Epithelial cell of esophagus (primary cell): ENCODE data around the gene P2RY6.
"Not testable (repeated sequence)": the region's sequence is repeated elsewhere in the genome, so short reads cannot be mapped to it uniquely, and the experiment has no call there.

Experiments used
- DNase-seq: peaks from one replicate; pipeline ENCODE4 v3.0.0; 2010; ENCODE audit warnings: low read depth
- H3K4me3 ChIP-seq: 2 replicates; pipeline ENCODE4 v1.5.1; 2011; ENCODE audit warnings: mild to moderate bottlenecking, low read length, control low read depth
- TF ChIP-seq, protein P1 (sequence below): IDR thresholded peaks from 2 replicates; pipeline ENCODE4 v1.5.1; 2011; ENCODE audit warnings: low read depth, mild to moderate bottlenecking, low read length, control low read depth, inconsistent platforms; ENCODE audit not compliant: insufficient read depth; ENCODE audit errors: missing control alignments

P2RY6 gene

DNA sequence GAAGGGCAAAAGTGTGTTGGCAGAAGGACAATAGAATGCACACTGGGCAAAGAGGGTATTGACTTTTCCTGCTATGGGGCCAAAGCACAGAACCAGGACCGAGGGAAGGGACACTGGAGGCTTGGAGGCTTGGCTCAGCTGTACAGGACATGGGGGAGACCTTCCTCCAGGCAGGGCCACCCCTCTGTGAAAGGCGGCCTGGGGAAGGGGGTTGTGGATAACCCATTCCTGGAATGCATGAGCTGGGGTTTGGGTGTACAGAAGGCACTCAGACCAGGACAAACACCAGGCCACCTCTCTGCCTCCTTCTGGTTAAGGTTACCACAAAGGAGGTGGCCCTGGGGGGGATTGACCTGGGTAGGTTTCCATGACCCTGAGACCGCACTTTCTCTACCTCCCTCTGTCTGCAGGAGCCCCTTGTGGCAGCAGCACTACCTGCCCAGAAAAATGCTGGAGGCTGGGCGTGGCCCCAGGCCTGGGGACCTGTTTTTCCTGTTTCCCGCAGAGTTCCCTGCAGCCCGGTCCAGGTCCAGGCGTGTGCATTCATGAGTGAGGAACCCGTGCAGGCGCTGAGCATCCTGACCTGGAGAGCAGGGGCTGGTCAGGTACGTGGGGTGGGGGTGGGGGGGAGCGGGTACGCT lies 44.4 kb upstream of the P2RY6 start:
- H3K4me3 ChIP-seq = no peak overlapping the region
- DNase-seq = peak; percentile 91

DNA sequence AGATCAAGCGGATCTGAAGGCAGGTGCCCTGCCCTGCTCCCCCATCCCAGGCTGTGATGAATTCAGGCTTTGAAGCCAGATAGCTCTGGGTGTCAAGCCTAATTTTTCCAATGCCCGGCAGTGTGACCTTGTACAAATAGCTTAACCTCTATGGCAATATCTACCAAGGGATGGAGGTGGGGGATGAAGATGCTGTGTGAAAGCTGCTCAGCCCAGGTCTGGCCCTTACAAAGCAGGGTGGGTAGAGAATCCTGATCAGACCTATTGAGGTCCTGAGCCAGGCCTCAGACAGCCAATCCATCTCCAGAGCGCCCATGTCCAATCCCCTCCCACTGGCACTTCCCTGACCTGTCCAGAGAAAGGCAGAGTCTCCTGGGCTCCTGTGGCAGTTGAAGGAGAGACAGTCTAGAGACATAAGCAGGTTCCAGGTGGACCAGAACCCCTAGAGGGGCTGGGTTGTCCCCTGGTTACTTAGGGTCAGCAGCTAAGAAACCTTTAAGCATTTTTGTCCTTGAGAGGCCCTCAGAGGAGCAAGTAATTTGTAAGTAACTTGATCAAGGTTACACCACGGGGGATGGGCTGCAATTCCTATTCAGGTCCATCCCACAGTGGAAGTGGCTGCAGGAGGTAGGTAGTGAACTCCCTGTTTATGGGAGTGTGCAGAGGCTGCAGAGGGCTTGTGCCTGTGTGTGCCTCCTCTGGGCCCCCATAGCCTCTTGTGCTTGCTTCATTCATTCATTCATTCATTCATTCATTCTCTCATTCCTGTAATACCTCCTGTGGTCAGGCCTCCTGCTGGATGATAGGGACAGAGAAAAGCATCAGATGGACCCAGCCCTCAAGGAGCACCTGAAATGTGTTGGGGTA lies 43.6 kb upstream of the P2RY6 start:
- TF ChIP-seq, protein P1, sequence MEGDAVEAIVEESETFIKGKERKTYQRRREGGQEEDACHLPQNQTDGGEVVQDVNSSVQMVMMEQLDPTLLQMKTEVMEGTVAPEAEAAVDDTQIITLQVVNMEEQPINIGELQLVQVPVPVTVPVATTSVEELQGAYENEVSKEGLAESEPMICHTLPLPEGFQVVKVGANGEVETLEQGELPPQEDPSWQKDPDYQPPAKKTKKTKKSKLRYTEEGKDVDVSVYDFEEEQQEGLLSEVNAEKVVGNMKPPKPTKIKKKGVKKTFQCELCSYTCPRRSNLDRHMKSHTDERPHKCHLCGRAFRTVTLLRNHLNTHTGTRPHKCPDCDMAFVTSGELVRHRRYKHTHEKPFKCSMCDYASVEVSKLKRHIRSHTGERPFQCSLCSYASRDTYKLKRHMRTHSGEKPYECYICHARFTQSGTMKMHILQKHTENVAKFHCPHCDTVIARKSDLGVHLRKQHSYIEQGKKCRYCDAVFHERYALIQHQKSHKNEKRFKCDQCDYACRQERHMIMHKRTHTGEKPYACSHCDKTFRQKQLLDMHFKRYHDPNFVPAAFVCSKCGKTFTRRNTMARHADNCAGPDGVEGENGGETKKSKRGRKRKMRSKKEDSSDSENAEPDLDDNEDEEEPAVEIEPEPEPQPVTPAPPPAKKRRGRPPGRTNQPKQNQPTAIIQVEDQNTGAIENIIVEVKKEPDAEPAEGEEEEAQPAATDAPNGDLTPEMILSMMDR = no peak
- no peak for DNase-seq

More for the DNA sequence above, 44.4 kb upstream of the P2RY6 start:
- TF ChIP-seq, protein P1 = peak; percentile 68

DNA sequence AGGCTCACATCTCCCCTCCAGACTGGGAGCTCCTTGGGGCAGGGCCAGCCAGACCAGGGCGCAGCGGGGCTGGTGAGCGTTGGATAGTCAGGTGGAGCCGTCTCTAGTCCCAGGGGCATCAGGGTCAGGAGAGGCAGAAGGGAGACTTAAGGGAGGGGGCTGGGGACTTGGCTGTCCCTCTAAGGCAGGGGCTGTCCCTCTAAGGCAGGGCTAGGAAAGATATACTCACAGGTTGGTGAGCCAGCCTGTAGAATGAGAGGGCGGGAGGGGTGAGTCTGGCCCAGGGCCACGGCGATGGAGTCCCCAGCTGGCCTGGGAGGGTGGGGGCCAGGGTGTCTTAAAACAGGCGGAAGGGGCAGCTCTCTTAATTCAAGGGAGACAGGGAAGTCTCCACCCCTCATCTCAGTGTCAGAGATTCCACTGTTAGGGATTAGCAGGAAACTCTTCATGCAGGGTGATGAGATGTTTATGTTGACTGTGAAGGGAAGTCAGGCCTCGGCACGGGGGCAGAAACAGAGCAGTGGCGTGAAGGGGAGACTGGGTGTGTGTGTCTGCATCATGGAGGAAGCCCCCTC lies 42.7 kb upstream of the P2RY6 start:
- TF ChIP-seq, protein P1 = no peak
- no peak for DNase-seq
- no peak overlapping the region for H3K4me3 ChIP-seq

More for the DNA sequence above, 43.6 kb upstream of the P2RY6 start:
- H3K4me3 ChIP-seq = no peak overlapping the region

DNA sequence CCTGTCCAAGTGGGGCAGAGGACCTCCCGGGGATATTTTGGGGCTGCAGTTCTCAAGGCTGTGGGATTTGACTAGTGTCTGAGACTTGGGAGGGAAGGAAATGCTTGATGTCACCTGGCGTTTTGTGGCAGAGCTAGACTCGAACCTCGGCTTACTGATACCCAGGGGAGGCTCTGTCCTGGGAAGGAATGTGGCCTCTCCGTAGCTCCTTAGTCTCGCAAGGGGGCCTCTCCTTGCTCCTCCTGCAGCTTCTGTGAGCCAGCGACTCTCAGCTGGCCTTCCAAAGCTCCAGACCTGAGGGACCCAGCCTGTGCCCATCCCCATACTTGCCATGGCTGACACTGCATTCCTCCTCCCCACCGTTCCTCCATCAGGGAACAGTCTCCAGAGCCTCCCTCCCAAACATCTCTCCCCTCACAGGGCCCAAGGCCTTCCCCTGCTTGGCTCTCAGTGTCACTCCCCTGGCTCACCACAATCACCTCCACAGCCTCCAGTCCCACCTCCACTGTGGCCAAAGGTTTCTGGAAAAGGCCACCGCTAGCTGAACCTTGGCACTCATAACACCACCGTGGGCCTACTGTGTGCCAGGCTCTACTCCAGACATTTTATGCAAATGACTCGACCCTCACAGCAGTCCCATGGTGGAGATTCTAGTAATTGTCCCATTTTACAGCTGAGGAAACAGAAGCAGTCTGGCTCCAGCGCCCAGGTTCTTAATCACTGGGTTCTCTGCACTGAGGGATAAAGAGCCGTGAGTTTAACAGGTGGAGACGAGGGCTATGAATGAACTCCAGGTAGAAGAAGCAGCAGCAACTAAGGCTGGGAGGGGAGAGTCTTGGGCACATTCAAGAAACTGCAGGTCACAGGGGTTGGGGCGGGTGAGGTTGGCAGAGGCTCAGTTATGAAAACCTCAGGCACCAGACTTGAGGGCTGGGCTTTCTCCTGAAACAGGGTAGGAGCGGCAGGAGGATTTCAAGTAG lies 42.0 kb upstream of the P2RY6 start:
- TF ChIP-seq, protein P1 = no peak
- DNase-seq = no peak
- H3K4me3 ChIP-seq = no peak overlapping the region

DNA sequence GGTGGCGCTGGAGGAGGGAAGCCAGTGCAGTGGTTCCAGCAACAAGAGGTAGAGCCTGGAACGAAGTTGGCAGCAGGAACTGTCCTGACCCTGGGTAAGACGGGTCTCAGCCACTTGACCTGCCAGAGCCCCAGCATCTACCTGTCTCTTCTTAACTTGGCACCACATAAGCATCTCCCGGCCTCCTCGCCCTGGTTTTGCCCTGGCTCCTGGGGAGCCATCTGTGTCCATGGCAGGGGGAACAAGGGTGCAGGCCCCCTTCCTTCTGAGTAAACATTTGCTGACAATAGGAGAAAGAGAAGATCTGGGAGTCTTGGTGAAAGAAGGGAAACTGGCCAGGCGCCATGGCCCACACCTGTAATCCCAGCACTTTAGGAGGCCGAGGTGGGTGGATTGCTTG lies 41.2 kb upstream of the P2RY6 start:
- TF ChIP-seq, protein P1 = no peak
- H3K4me3 ChIP-seq = no peak overlapping the region
- DNase-seq = no peak

DNA sequence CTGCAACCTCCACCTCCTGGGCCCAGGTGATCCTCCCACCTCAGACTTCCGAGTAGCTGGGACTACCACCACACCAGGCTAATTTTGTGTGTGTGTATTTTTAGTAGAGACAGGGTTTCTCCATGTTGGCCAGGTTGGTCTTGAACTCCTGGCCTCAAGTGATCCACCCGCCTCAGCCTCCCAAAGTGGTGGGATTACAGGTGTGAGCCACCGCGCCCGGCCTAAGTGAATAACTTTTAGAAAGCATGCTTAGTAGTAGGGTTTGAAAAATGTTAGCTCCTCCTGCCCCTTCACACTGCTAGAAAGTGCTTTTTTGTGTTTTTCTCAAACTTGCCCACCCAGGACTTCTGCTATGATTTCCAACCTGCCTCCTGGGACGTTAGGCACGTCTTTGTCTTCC lies 39.7 kb upstream of the P2RY6 start:
- DNase-seq, H3K4me3 ChIP-seq: not testable (repeated sequence)
